ENCODE measurements around the gene SMAD1.
"Not testable (repeated sequence)": the region's sequence is repeated elsewhere in the genome, so short reads cannot be mapped to it uniquely, and the experiment has no call there.

The SMAD1 gene

DNA sequence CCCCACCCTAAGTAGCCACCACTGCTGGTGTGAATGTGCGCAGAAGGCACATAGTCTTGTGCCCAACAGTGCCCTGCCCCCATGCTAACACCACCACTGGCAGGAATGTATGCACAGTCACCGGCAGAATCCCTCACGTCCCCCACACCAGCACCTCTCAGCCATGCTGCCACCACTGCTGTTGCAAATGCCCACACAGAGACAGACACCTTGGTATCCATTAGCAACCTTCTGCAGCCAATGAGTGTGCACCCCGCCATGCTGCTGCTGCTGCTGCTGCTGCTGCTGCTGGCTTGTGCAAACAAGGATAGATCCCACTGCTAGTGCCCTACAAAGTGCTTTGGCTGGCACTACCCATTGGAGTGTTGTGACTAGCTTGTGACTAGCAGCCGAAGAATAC is 85.1 kb downstream of the SMAD1 start:
- DNase-seq = no peak

- no peak for DNase-seq
Observed at GRCh38 chr4:145567516-145567915, 85.9 kb downstream of the SMAD1 start.

DNA sequence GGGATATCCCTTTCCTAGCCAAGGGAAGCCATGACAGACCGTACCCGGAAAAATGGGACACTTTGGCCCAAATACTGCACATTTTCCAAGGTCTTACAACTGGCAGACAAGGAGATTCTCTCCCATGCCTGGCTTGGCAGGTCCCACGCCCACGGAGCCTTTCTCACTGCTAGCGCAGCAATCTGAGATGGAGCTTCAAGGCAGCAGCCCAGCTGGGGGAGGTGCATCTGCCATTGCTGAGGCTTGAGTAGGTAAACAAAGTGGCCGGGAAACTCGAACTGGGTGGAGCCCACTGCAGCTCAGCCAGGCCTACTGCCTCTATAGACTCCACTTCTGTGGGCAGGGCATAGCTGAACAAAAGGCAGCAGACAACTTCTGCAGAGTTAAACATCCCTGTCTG is 92.9 kb downstream of the SMAD1 start:
- DNase-seq = not testable (repeated sequence)

- DNase-seq = no peak
Observed at GRCh38 chr4:145580906-145581305, 99.3 kb downstream of the SMAD1 start.

DNA sequence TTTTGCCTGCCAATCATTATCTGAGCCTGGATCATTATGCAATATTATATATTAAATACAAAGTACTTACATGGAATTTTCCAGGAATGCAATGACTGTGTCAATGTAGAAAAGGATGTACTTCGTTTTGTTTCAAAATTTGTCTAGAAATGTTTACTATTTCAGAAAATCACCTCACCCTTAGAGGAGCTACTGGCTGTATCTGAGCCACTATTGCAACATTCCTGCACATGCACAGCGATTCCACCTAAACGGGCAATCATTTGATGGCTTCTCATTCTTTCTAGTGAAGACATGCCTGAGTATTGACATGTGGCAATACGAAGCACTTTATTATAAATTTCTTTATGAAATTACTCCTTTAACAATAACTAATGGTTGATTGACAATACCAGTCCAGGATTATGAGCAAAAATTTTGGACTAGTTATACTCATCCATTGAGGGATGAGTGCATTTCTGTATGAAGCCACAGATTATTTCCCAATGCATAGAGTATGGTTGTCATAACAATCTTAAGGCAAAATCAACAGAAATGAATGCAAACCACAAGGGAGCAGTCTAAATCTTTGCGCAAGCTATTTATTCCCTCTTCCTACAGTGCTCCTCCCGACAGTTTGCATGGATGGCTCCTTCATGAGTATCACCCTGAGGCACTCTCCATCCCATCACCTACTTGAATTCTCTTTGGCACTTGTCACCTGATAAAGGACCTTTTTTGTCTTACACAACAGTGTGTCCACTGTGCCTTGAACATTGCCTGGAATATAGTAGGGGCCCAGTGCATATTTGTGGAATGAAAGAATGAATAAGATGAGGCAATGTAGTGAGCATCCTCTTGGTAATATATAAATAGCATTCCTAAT is 101.8 kb downstream of the SMAD1 start:
- no peak for DNase-seq

DNA sequence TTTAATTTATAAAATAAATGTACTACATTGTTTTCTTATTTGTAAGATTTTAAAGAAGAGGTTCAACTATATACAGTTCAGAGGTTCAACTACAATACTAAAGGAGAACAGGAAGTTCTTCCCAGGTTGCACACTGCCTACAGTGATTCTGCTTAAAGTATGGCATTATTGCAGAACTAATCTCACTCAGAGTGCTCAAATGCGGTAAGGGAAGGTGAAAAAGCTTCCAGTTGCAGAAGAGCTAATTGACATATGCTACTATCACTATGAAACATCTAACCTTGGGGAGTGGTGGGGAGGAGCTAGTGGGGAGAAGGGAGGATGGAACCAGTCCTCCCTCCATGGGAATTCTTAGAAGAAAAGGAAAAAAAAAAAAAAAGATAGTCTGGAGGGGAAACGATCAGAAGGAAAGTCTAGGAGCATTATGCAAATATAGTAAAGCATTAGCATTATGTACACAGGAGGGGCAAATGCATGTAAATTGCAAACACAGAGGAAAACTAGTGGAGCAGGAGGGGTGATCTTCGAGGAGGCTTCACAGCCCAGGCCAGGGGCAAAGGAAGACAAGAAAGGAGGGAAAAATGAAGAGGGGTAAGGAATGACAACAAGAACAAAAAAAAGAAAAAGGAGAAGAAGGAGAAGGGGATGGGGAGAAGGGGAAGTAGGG is 105.6 kb downstream of the SMAD1 start:
- DNase-seq = no peak

- DNase-seq = not testable (repeated sequence)
Observed at GRCh38 chr4:145589381-145589780, 107.7 kb downstream of the SMAD1 start.

DNA sequence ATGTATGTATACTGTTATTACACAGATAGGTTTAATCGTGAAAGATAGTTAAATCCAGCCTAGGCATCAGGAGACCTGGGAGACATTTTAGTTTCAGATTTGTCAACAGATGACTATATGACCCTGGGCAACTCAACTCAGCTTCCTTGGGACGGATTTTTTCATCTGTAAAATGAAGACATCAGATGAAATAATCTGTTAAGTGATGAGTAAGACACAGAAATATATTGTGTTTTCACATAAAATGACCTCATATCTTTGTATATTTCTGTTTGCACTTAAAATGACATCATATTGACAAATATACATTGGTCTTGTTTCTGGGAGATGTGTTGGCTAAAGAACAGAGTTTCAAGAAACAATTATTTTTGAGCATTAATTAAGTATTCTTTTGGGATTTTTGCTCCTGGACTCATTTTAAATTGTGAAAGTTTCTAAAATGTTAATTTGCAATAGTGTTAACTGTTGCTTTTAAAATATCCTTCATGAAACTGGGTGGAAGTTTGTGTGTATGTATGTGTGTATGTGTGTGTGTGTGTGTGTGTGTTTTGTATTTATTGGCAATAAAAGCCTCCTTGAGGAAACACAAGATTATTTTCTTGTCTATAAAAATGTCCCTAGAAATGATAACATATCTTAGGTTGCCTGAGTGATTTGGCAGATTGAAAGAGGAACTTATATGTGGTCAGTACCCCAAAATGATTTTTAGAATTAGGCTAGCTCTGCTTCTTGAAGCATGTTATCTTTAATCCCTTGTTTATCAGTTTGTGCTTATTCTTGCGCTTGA is 108.5 kb downstream of the SMAD1 start:
- no peak for DNase-seq

GRCh38 chr4:145602129-145602760 is 120.6 kb downstream of the SMAD1 start:
- DNase-seq = no peak

DNA sequence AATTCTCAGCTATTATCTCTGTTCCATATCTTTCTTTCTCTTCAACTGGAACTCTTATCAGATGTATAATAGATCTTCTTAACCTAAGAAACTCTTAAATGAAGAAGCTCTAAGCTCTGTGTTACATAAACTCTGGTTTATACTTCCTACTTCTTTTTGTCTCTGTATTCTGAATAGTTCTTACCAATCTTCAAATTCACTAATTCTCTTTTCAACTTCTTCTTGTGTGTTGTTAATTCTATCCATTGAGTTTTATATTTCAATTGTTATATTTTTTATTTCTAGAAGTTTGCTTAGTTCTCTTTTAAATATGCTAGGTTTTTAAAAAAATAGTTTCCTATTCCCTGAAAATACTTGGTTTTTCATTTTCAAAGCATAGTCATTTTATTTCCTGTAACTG is 124.3 kb downstream of the SMAD1 start:
- DNase-seq = no peak
